ENCODE measurements around the gene CNOT8. TPM values are rescaled to one million over a fixed set of nuclear protein-coding genes. Genes with fewer than 3 reads are reported as not detected.

The CNOT8 gene
- polyA plus RNA-seq = 21.7 and 26.4 TPM in 2 replicates

DNA sequence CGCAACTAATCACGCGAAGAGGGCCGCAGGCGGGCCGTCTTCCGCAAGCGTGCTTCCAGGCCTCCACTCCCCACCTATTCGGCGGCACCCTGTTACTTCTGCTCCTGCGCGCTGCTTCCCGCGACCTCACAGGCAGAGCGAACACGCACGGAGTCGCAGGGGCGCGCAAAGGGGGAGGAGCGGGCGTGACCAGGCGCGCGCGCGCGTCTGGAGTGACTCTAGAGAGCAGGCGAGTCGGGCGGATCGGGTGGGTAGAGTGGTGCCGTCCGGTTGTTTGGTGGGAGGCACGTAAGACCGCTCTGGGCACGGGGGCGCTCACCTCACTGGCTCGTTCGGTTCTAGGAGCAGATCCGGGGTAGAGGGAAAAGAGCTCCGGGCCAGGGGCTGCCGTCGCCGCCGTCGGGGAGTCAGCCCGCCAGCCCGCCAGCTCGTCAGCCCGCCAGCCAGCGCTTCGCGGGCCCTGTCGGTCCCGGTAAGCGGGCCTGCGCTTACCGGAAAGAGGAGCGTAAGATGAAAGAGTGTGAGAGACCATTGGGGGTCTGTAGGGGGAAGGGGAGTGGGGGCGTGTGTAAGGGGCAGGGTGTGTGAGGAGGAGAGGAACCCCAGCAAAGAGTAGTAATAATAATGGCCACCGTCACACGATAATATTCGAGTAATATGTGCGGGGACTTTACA is at the start of gene CNOT8:
TSS of gene CNOT8 (plus strand) at position 331 of the 675 bp plus-strand sequence. CDS start 4,652 bp downstream, outside the sequence.

GRCh38 chr5:154850255-154851062 is 8.0 kb upstream of the CNOT8 start, which contains the start of gene FAXDC2:
Gene FAXDC2, minus strand, starts transcription at chr5:154850603. Its CDS starts 12,425 bp downstream, at chr5:154838178.

Other genes with a start within 250 kb of the CNOT8 start
- 82.2 and 83.0 TPM in 2 replicates for gene LARP1, start 103.2 kb upstream of the CNOT8 start, polyA plus RNA-seq
- 13.5 and 19.6 TPM in 2 replicates for gene FAXDC2, start 8.0 kb upstream of the CNOT8 start, polyA plus RNA-seq
- 3.0 and 3.7 TPM in 2 replicates for gene GEMIN5, start 79.6 kb downstream of the CNOT8 start, polyA plus RNA-seq
- 193 and 209 TPM in 2 replicates for gene MRPL22, start 82.4 kb downstream of the CNOT8 start, polyA plus RNA-seq
- gene KIF4B, start 155.1 kb downstream of the CNOT8 start, polyA plus RNA-seq = 0.10 and 0.85 TPM in 2 replicates